Superior temporal gyrus (tissue), 1 donor: ENCODE results near the gene ADGRB3.
"Not testable (repeated sequence)": the region's sequence is repeated elsewhere in the genome, so short reads cannot be mapped to it uniquely, and the experiment has no call there.

Source experiments
- DNase-seq: peaks from one replicate; pipeline ENCODE4 v3.0.0-alpha.2; 2016; ENCODE audit errors: extremely low spot score

The ADGRB3 gene

DNA sequence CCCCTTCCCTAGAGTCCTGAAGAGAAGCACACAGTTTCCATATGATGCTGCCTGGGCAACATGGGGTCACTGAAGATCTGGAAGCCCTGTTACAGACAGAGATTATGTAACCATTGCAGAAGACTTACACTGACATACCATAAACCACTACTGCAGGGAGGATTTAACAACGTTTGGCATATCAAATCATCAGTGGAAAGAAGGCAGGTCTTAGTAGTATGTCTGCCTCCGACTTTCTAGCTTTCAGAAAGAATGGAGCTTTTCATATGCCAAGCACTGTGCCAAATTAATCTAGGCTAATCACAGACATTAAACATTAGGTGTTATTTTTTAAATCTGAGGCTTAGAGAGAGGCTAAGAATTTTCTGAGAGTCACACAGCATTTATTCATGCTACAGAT, 144.3 kb downstream of the ADGRB3 start:
- DNase-seq = peak; percentile 82

DNA sequence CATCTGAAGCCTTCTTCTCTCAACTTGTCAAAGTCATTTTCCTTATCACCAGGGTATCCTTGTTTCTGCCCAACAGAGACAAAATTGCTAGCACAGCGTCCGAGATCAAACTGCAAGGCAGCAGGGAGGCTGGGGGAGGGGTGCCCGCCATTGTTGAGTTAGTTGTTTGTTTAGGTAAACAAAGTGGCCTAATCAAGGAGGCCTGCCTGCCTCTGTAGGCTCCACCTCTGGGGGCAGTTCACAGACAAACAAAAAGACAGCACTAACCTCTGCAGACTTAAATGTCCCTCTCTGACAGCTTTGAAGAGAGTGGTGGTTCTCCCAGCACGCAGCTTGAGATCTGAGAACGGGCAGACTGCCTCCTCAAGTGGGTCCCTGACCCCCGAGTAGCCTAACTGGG, 155.0 kb downstream of the ADGRB3 start:
- not testable (repeated sequence) for DNase-seq

DNA sequence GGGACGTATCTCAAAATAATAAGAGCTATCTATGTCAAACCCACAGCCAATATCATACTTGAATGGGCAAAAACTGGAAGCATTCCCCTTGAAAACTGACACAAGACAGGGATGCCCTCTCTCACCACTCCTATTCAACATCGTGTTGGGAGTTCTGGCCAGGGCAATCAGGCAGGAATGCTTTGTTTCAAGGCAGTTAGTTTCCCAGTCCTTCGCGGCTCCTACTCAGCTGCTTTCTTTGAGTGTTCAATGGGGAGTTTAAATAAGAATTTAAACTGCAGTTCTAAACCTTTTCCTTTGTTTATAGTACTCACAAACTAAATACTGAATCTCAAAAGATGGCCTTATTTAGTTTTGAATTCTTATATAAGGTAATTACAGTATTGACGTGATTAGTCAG, 179.9 kb downstream of the ADGRB3 start:
- DNase-seq = not testable (repeated sequence)

DNA sequence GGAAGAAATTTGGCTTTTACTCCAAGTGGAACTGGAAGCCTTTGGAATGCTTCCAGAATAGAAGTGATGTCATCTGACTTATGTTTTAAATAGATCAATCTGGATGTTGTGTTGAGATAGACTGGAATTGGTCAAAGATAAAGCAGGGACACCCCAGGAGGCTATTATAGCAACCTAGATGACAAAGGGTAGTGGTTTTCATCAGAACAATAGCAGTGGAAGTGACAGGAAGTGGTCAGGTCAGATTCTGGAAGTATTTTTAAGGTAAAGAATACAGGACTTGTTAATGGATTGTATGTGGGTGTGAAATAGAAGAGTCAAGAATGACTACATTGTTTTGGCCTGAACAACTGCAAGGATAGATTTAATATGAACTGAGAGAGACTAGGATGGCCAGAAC, 191.4 kb downstream of the ADGRB3 start:
- DNase-seq = peak; percentile 13

DNA sequence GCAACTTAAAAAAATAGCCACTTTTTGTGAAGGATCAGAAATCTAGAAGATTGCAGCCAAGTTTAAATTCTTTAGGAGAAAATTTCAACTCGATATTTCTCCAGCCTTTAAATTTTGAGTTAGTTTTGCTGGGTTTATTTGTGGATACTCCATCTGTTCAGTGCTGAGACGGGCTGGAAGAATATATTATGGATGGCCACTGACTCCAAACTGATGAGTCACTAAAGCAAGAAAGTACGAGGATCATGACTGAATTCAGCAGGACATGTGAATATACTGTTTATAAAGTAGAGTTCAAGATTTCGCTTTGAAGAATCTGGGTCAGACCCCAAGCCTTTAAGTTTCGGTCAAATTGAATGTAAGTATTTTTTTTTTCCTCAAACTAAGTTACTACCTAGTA, 199.5 kb downstream of the ADGRB3 start:
- peak; percentile 68 for DNase-seq

DNA sequence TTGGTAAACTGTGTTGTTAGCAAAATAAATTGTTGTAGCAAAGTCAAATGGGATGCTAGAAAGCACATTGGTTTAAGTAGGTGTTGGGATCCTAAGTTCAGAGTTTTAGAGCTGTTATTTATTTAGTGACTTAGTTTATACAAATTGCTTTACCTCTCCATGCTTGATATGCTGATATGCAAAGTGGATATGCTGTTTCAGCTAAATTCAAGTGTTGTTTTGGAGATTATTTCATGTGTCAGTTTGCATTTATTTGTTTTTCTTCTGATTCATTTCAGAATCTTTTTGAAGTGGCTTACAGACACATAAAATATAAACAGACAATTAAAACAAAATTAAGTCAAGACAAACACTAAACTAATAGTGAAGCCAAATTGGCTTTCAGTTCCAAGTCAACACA, 203.5 kb downstream of the ADGRB3 start:
- peak; percentile 12 for DNase-seq

DNA sequence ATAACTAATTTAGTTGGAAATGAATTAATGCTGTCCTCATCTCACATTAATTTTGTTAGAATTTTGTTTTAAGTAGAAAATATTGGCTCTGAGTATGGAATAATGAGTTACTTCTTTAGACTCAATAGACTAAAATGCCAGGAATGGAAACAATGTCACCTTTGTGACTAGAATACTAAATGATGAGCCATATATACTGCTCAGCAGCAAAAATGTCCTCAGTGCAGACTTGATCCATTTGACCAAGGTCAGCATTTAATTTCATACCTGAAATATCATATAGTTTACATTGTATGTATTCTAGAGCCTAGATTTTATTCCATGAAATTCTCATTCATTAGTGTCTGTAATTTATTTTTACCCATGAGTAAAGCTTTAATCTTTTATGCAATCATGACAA, 217.7 kb downstream of the ADGRB3 start:
- peak; percentile 17 for DNase-seq

DNA sequence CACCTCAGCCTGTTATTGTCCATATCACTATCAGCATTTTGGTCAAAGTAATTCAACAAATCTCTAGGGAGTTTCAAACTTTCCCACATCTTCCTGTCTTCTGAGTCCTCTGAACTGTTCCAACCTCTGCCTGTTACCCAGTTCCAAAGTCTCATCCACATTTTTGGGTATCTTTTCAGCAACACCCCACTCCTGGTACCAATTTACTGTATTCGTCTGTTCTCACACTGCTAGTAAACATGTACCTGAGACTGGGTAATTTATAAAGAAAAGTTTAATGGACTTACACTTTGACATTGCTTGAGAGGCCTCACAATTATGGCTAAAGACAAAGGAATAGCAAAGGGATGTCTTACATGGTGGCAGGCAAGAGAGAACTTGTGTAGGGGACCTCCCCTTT, 224.2 kb downstream of the ADGRB3 start:
- no peak for DNase-seq

DNA sequence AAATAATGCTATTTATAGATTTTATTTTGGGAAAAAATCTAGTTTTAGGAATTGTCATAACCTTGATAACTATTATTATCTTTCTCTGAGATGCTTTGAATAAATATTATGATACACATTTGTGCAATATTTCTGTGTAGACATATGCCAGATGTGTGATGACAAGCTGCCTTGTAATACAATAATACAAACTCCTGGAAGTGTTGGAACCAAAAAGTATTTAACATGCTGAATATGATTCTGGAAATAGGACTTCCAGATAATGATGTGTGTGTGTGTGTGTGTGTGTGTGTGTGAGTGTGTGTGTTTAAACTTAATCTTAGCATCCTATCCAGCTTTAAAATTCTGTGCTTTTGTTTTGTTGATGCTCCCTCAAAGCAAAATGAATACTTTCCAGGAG, 233.6 kb downstream of the ADGRB3 start:
- no peak for DNase-seq

DNA sequence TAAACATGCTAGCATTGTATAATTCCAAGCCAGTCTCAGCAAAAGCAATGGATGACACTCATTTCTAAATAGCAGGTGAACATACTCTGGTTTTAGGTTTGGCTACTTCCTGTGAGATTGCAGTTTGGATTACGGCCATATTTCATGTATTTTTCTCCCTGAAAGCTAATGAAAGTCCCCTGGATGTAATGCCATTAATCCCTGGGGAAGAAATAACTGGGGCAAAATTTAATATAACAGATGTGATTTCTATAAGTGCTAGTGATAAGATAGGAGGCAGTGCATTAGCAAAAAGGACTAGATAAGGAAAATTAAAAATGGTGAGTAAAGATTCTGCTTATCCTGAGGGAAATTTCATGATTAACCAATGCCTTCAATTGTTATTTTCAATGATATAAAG, 238.2 kb downstream of the ADGRB3 start:
- DNase-seq = no peak

DNA sequence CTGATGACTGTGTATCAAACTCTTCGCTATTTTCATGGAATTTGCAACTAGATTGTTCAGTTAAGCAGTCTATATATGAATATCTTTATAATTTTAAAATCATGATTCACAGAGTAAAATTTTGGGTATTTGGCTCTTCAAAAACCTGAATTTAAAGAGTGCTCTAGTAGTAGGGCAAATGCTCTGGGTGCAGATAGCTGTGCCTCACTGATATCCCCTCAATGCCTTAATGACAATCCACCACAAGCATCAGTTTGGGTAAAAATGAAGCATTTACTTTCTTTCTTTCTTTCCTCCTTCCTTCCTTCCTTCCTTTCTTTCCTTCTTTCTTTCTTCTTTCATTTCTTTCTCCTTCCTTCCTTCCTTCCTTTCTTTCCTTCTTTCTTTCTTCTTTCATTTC, 239.7 kb downstream of the ADGRB3 start:
- DNase-seq = no peak

DNA sequence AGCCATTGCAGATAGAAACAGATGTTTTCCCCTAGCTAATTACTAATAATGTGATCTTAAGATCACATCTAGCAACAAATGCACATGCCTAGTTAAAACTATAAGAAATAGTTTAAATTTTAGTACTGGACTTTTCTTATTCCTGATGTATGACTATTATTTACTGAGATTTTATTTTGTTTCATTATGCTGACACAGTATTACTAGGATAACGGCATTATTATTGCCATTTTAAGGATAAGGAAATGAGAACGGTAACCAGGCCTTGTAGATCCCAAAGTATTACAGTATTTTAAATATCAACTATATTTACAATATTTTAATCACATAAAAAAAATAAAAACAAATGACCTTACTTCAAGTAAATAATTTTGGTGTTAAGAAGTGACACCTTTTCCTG, 240.3 kb downstream of the ADGRB3 start:
- no peak for DNase-seq

DNA sequence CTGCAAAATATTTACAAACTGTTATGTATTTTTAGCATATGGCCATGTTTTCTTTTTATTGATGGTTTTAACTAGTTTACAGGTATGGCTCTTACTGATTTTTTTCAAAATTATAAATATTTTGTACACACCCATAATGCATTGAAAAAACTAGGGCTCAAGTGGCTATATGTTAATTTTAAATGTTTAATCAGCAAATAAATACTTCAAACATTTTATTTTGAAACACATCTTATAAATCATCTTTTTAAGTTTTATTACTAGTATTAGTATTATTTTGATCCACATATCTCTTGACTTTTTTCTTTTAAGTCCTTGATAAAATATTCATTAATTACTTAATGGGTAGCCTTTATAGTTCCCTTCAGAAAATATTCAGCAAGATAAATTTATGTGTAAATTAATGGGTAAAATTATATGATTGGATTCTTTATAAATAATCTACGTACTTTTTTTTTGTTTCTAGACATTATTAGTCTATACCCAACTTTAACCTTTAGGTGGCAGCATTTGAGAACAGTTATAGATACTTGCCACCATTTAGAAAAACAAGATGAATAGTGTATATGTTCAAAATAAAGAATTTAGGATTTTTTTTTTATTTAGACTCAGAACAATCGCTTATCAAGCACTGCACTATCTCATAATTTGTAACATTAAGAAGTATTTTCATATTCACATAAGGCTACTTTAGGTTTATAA, 241.9 kb downstream of the ADGRB3 start:
- DNase-seq = peak; percentile 60

DNA sequence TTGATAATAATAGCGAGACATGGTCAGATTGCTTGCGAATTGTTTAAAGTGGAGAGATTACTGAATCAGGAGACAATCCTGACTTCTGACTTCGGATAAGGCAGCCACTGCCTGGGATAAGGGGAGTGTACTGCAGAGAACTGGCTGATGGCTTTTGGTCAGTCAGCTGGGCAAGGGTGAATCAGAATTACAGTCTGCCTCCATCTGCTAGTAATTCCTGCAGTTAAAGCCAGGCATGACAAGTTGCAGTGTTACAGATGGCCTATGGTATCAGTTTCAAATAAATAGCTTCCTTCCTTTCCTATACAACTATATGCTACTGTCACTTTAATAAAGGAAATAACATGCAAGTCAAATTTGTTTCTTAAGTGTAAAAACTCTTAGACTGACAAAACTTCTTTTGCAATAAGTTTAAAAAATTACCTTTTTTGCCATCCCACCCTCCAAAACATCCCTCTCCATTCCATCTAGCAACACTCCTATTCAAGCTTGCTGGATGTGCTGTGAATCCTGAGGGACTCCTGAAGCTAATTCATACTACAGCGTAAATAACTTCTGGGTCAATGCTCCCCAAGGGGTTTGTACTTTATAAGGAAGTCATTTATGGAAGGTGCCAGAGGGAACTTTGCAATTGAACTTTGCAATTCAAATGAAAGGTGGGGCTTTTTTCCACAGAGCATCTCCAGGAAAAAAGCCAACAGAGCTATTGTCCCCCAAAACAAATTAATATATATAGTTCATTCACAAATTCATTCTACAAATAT, 245.2 kb downstream of the ADGRB3 start:
- DNase-seq = no peak

DNA sequence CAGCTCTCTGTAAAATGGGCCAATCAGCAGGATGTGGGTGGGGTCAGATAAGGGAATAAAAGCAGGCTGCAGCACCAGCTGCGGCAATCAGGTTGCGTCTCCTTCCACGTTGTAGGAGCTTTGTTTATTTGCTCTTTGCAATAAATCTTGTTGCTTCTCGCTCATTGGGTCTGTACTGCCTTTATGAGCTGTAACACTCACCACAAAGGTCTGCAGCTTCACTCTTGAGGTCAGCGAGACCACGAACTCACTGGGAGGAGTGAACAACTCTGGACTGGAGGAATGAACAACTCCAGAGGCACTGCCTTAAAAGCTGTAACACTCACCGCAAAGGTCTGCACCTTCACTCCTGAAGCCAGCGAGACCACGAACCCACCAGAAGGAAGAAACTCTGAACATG, 248.2 kb downstream of the ADGRB3 start:
- DNase-seq = not testable (repeated sequence)

DNA sequence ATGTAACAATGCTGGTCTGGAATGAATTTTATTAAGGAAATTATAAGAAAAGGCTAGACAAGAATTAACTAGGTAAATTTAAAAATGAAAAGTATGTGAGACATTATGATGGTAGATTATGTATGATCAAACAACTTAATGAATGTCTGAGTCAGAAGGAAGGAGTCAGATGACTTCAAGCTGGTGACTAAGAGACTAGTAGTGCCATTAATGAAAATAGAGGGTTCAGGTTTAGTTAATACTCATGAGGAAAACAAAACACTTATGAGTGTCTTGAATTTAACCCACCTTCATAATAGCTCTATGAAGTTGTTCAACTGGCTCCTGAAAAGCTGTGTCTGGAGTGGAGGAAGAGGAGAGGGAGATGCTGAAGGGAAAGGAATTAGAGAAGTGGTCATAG, 256.3 kb downstream of the ADGRB3 start:
- DNase-seq = no peak

DNA sequence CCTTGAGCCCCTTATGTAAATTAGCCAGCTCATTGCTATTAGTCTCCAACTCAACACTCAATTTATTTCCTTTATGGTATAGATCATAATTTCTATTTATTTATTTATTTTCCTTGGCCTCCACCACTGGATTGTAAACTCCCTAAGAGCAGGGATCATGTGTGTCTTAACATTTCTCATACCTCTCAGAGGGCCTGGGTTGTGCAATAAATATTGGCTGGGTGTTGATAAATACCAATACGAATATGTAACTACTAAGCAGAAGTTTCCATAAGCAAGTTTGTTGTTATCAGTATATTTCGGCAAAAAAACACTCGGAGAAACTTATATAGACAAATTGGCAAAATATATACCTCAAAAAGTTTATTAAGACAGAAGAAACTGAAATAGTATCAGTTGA, 257.4 kb downstream of the ADGRB3 start:
- no peak for DNase-seq

DNA sequence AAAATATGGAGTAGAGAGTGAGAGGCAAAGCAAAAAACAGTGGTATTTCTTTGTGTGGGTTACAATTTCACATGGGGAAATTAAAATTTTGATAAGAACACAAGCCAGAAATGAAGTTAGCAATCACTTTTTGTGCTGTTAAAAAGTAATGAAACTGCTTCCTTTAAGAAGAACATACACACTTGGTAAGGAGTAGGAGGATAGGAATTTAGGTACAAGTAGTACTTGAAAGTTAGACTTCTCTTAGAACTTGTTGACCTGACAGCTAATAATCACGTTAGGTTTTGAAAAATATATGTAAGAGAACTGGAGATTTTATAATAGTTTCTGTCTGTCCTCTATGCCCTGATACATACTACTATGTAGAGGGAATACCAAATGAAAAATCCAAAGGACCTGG, 260.8 kb downstream of the ADGRB3 start:
- no peak for DNase-seq

DNA sequence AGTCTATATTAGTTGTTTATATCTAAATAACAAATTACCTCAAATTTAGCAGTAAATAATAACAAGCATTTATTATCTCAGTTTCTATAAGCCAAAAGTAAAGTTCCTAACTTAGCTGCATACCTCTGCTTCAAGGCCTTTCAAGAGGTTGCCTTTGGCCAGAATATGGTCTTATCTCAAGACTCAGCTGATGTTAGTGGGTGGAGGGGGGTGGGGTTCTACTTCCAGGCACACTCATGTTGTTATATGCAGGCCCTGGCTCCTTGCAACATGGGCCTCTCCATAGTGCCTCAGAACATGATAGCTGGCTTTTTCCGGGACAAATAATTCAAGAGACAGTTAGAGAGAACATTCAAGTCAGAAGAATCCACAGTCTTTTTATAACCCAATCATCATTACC, 266.0 kb downstream of the ADGRB3 start:
- DNase-seq = no peak

DNA sequence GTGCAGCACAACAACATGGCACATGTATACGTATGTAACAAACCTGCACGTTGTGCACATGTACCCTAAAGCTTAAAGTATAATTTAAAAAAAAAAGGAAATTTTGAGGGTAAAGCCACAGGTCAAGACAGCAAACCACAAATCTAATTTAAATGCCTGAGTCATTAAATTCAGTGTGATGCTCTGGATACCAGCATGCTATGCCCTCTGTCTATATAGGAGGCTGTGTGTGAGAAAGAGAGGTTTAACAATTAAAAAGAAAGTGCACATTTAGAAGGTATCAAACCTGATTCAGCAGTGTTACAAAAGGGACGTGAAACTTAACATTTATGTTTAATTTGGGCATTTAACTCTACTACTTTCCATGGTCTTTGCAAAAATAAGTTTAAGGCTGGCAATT, 276.3 kb downstream of the ADGRB3 start:
- no peak for DNase-seq

DNA sequence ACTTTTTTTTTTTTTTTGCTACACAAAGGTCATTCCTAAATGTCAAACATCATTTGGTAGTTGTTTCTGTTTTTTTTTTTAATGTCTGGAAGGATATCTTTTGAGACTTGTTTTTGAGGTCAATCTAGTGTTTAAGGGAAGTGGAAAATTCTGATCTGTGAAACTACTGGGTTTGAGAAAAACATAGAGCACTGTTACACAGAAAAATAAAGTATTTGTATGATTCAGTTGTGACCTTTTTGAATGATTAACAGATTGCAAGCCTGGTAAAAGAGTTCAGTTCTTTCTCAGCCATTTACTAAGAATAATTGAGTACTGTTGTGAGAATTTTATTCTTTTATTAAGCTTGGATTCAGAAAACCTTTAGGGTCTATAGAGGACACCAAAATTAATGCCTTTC, 276.7 kb downstream of the ADGRB3 start:
- DNase-seq = no peak

DNA sequence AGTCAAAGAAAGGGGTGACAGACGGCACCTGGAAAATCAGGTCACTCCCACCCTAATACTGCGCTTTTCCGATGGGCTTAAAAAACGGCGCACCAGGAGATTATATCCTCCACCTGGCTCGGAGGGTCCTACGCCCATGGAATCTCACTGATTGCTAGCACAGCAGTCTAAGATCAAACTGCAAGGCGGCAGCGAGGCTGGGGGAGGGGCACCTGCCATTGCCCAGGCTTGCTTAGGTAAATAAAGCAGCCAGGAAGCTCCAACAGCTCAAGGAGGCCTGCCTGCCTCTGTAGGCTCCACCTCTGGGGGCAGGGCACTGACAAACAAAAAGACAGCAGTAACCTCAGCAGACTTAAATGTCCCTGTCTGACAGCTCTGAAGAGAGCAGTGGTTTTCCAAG, 277.7 kb downstream of the ADGRB3 start:
- DNase-seq = not testable (repeated sequence)

DNA sequence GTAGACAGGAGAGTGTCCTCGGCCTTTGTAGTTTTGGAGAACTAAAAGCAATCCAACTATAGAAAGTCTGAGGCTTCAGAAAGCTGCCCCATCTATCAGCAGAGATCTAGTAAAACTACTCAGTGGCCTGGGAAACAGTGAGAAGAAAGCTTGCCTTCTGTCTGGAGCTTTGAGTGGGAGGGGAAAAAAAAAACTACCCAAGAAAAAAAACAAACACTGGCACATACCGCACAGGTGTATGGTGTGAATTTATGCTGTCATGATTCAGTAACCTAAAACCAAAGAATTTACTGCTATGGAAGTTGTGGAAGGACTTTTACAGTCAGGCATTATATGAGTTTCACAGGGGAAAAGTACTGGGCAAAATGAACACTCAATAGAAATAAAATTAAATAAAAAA, 280.5 kb downstream of the ADGRB3 start:
- no peak for DNase-seq

DNA sequence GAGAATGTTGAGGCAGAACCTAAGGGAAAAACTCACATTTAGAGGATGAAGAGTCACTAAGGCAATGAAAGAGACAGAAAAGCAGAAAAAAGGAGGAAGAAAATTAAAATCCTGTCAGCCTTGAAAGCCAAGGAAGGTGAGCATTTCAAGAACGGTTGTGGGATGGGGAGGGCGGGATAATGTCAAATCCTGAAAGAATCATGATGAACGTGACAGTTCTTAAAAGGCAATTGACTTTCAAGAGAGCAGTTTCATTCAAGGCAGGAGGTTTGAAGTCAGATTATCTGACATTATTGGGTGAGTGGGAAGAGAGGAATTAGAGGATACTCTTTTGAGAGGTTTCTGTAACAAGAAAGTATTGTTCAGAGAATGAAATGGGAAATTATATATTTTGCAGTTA, 284.5 kb downstream of the ADGRB3 start:
- DNase-seq = no peak
